MM.1S (cell line): ENCODE results near the gene BANP.
A peak's percentile ranks its signal among the peaks of the same experiment; 100 is the strongest.
"Not testable (repeated sequence)": the region's sequence is repeated elsewhere in the genome, so short reads cannot be mapped to it uniquely, and the experiment has no call there.

ENCODE experiments used
- DNase-seq: peaks from one replicate; pipeline ENCODE4 v3.0.0-alpha.2; 2015
- H2AFZ ChIP-seq: fragments of 300-600 bp; sonication (generic); 2 replicates; pipeline ENCODE4 v1.6.0; 2016; ENCODE audit warnings: antibody characterized with exemption, low read length
- H3F3A ChIP-seq: fragments of 300-600 bp; sonication (generic); 2 replicates; pipeline ENCODE4 v1.6.1; 2016; ENCODE audit warnings: mild to moderate bottlenecking, antibody characterized with exemption, low read length, moderate library complexity, mixed read lengths; ENCODE audit not compliant: insufficient read depth
- H3K27ac ChIP-seq: fragments of 300-600 bp; sonication (generic); 2 replicates; pipeline ENCODE4 v1.5.1; 2016; ENCODE audit warnings: mild to moderate bottlenecking, low read length
- H3K27me3 ChIP-seq: fragments of 300-600 bp; sonication (generic); replicated peaks from 2 replicates; pipeline ENCODE4 v1.6.0; 2016; ENCODE audit warnings: low read length; ENCODE audit not compliant: insufficient read depth
- H3K36me3 ChIP-seq: fragments of 300-600 bp; sonication (generic); replicated peaks from 2 replicates; pipeline ENCODE4 v1.6.1; 2016; ENCODE audit warnings: mild to moderate bottlenecking, low read length, mixed read lengths; ENCODE audit not compliant: insufficient read depth
- H3K4me1 ChIP-seq: fragments of 300-600 bp; sonication (generic); 2 replicates; pipeline ENCODE4 v1.6.1; 2016; ENCODE audit warnings: low read length, mixed read lengths
- H3K4me2 ChIP-seq: fragments of 300-600 bp; sonication (generic); 2 replicates; pipeline ENCODE4 v1.6.0; 2016; ENCODE audit warnings: low read depth, low read length
- H3K4me3 ChIP-seq: fragments of 300-600 bp; sonication (generic); 2 replicates; pipeline ENCODE4 v1.5.1; 2016; ENCODE audit warnings: low read length, mixed read lengths
- H3K79me2 ChIP-seq: fragments of 300-600 bp; sonication (generic); 2 replicates; pipeline ENCODE4 v1.6.1; 2016; ENCODE audit warnings: mixed run types, low read length, mixed read lengths
- H3K9ac ChIP-seq: fragments of 300-600 bp; sonication (generic); 2 replicates; pipeline ENCODE4 v1.6.1; 2016; ENCODE audit warnings: low read length, mixed read lengths
- H3K9me2 ChIP-seq: fragments of 300-600 bp; sonication (generic); replicated peaks from 2 replicates; pipeline ENCODE4 v1.6.1; 2016; ENCODE audit warnings: mild to moderate bottlenecking, low read length, mixed read lengths; ENCODE audit not compliant: insufficient read depth
- H3K9me3 ChIP-seq: fragments of 300-600 bp; sonication (generic); replicated peaks from 2 replicates; pipeline ENCODE4 v1.6.1; 2016; ENCODE audit warnings: mild to moderate bottlenecking, low read length, mixed read lengths; ENCODE audit not compliant: insufficient read depth
- H4K20me1 ChIP-seq: fragments of 300-600 bp; sonication (generic); 2 replicates; pipeline ENCODE4 v1.6.1; 2016; ENCODE audit warnings: mild to moderate bottlenecking, low read length, moderate library complexity, mixed read lengths; ENCODE audit not compliant: insufficient read depth
- CTCF ChIP-seq: fragments of 300-600 bp; sonication (generic); IDR thresholded peaks from 2 replicates; pipeline ENCODE4 v1.5.1; 2016; ENCODE audit warnings: antibody characterized with exemption, low read length, mixed read lengths
- EZH2 ChIP-seq: fragments of 300-600 bp; sonication (generic); optimal IDR thresholded peaks from 2 replicates; pipeline ENCODE3; 2017; ENCODE audit warnings: low read depth, mild to moderate bottlenecking, antibody characterized with exemption, low read length, mixed read lengths

The BANP gene

GRCh38 chr16:87950765-87951551, at the start of gene BANP:
BANP (plus strand) TSS chr16:87951434; CDS start chr16:87975116, 23,682 bp downstream.
- Histone ChIP-seq H3K9ac (peak within 1 kb of the TSS; percentile 96), H3K27me3 (no peaks in the 10 kb centered on the region), H3K79me2 (peaks cover 42% of the 10 kb centered on the region), H2AFZ (peak within 1 kb of the TSS; percentile 83), H3K9me3 (no peaks in the 10 kb centered on the region), H3K27ac (peak within 1 kb of the TSS; percentile 82), H3K4me2 (peak within 1 kb of the TSS; percentile 86), H3K9me2 (no peaks in the 10 kb centered on the region), H3K36me3 (no peaks in the 10 kb centered on the region), H3K4me3 (peak within 1 kb of the TSS; percentile 85), H3K4me1 (peaks cover 19% of the 10 kb centered on the region), H4K20me1 (no peaks in the 10 kb centered on the region), H3F3A (peaks cover 10% of the 10 kb centered on the region)
- 0 out of 2 replicates have a peak, but pooled peaks have one; percentile 8 for TF ChIP-seq CTCF
- no peak for TF ChIP-seq EZH2
- peak; percentile 97 for DNase-seq

GRCh38 chr16:87904963-87905362, 46.3 kb upstream of the BANP start:
- H4K20me1 ChIP-seq, H3K4me1 ChIP-seq, H3K79me2 ChIP-seq, H3K9ac ChIP-seq, DNase-seq, H3F3A ChIP-seq, H3K9me3 ChIP-seq, H3K36me3 ChIP-seq, H3K27me3 ChIP-seq, H3K27ac ChIP-seq, H3K4me3 ChIP-seq, H3K9me2 ChIP-seq, H2AFZ ChIP-seq, H3K4me2 ChIP-seq: not testable (repeated sequence)

- not testable (repeated sequence) for H3K79me2 ChIP-seq, H3K9ac ChIP-seq, H3K4me2 ChIP-seq
Observed at GRCh38 chr16:87905521-87905920, 45.7 kb upstream of the BANP start.

GRCh38 chr16:87908101-87908500, 43.1 kb upstream of the BANP start:
- not testable (repeated sequence) for H3K79me2 ChIP-seq, H3K27me3 ChIP-seq, H2AFZ ChIP-seq, H3K27ac ChIP-seq, H3K9me2 ChIP-seq, H3K4me3 ChIP-seq, H3K36me3 ChIP-seq, H3K9ac ChIP-seq, DNase-seq, H3K4me1 ChIP-seq, H3F3A ChIP-seq, H4K20me1 ChIP-seq, H3K4me2 ChIP-seq, H3K9me3 ChIP-seq

More at GRCh38 chr16:87905521-87905920, 45.7 kb upstream of the BANP start:
- H2AFZ ChIP-seq, H3K27me3 ChIP-seq, H3K4me1 ChIP-seq, H4K20me1 ChIP-seq, H3K9me2 ChIP-seq, H3K4me3 ChIP-seq, H3K36me3 ChIP-seq, H3F3A ChIP-seq, H3K27ac ChIP-seq, DNase-seq, H3K9me3 ChIP-seq: not testable (repeated sequence)
